Measurements from ENCODE around the gene DUSP8. TPM values are rescaled to one million over a fixed set of nuclear protein-coding genes. Genes with fewer than 3 reads are reported as not detected.

DUSP8 gene
- total RNA-seq, 2 experiments from 2014 or later, result 1.5 to 2.1 TPM

GRCh38 chr11:1523077-1523476 lies 49.0 kb downstream of the DUSP8 start:
- DNase-seq, result no peak
- Mint-ChIP-seq H3K36me3 (no peaks in the 10 kb centered on the region), H3K4me1 (peaks cover 23% of the 10 kb centered on the region)

GRCh38 chr11:1522081-1522424 lies 50.0 kb downstream of the DUSP8 start:
- DNase-seq, result no peak
- no peaks in the 10 kb centered on the region for H3K36me3 Mint-ChIP-seq
- peaks cover 30% of the 10 kb centered on the region for H3K4me1 Mint-ChIP-seq
- H3K9me3 Mint-ChIP-seq, result no peaks in the 10 kb centered on the region
- no peaks in the 10 kb centered on the region for H3K27me3 Mint-ChIP-seq
- no peak overlapping the region for H3K4me3 Mint-ChIP-seq
- no peak overlapping the region for H3K27ac Mint-ChIP-seq

More at GRCh38 chr11:1523077-1523476, 49.0 kb downstream of the DUSP8 start:
- Mint-ChIP-seq H3K9me3 (no peaks in the 10 kb centered on the region), H3K27me3 (no peaks in the 10 kb centered on the region), H3K27ac (no peak overlapping the region), H3K4me3 (no peak overlapping the region)

- Mint-ChIP-seq H3K9me3 (no peaks in the 10 kb centered on the region), H3K4me1 (peaks cover 33% of the 10 kb centered on the region), H3K27ac (peak overlapping the region; percentile 47), H3K27me3 (no peaks in the 10 kb centered on the region), H3K4me3 (no peak overlapping the region), H3K36me3 (no peaks in the 10 kb centered on the region)
- no peak for DNase-seq
Observed at GRCh38 chr11:1521382-1522080, 50.5 kb downstream of the DUSP8 start.

DNA sequence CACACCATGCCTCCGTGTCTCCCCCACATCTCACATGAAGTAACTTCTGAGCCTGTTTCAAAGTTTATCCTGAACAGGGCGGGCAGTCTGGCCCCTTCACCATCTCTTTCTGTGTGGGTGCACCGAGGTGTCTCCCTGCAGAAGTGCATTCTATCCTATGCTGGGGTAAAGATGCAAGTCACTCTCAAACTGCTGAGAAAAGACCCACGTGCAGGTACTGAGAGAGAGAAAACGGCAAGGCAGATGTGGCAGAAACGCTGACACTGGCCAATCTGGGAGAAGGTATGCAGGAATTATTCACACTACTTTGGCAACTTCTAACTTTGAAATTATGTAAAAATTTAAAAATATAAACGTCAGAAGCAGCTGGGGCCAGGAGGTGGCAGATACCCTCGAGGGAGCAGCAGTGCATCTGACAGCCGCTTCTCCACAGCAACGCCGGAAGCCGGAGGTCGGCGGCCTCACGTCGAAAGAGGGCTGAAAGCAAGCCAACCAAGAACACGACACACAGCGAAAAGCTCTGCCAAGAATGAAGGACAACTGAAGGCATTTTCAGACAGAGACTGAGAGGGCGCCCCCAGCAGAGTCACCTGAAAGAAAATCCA lies 51.3 kb downstream of the DUSP8 start:
- H3K27ac Mint-ChIP-seq, result peak overlapping the region; percentile 47
- H3K27me3 Mint-ChIP-seq, result no peaks in the 10 kb centered on the region
- H3K9me3 Mint-ChIP-seq, result no peaks in the 10 kb centered on the region
- H3K4me1 Mint-ChIP-seq, result peaks cover 37% of the 10 kb centered on the region
- no peaks in the 10 kb centered on the region for H3K36me3 Mint-ChIP-seq
- no peak for DNase-seq
- no peak overlapping the region for H3K4me3 Mint-ChIP-seq

- Mint-ChIP-seq H3K27me3 (no peaks in the 10 kb centered on the region), H3K9me3 (no peaks in the 10 kb centered on the region), H3K27ac (no peak overlapping the region), H3K4me3 (no peak overlapping the region), H3K36me3 (no peaks in the 10 kb centered on the region), H3K4me1 (peaks cover 39% of the 10 kb centered on the region)
- no peak for DNase-seq
Observed at GRCh38 chr11:1520209-1520662, 51.8 kb downstream of the DUSP8 start.

GRCh38 chr11:1519028-1520010 lies 52.8 kb downstream of the DUSP8 start:
- H3K9me3 Mint-ChIP-seq, result no peaks in the 10 kb centered on the region
- H3K27me3 Mint-ChIP-seq, result no peaks in the 10 kb centered on the region
- no peak overlapping the region for H3K27ac Mint-ChIP-seq
- peaks cover 39% of the 10 kb centered on the region for H3K4me1 Mint-ChIP-seq
- no peaks in the 10 kb centered on the region for H3K36me3 Mint-ChIP-seq
- no peak overlapping the region for H3K4me3 Mint-ChIP-seq
- DNase-seq, result no peak

- H3K36me3 Mint-ChIP-seq, result no peaks in the 10 kb centered on the region
- no peak for DNase-seq
Observed at GRCh38 chr11:1518301-1518700, 53.8 kb downstream of the DUSP8 start.

DNA sequence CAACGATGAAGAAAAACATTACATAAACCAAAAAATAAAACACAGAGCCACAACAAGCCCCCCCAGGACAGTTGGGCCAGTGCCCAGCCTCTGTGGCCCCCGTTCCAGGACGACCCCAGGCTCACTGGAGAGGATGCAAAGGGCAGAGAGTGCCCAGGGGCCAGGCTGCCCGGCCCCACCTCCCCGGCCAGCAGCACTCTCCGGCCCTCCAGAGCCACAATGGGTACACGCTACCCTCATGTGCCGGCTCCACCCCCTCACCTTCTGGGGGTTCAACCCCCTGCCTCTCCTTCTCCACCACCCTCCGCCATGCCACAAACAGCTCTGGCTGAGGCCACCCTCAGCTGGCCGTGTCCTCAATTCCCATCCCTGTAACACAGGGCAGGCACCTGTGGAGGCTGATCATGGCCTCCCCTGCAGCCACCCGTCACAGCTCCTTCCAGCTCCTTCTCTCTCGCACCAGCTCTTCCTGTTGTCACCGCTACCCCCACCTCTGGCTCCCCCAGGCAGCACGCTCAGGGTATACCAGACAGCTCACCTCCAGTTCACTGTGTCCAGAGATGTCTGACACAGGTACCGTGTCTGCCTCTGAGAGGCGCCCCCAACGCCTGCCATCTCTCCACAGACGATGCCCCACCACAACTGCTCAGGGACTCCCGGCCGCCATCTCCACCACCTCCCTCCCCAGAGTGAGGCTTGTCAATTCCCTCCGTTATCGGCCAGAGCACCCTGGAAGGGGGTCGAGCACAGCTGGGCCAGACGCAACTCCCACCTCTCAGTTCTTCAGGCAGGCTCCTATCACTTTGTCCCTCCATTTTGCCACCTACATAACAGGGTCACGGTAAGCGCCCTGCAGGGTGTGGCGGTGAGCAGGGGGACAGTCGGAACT lies 54.7 kb downstream of the DUSP8 start:
- DNase-seq, result no peak
- H3K4me1 Mint-ChIP-seq, result peaks cover 37% of the 10 kb centered on the region
- no peak overlapping the region for H3K27ac Mint-ChIP-seq
- no peak overlapping the region for H3K4me3 Mint-ChIP-seq
- no peaks in the 10 kb centered on the region for H3K36me3 Mint-ChIP-seq
- no peaks in the 10 kb centered on the region for H3K9me3 Mint-ChIP-seq
- H3K27me3 Mint-ChIP-seq, result no peaks in the 10 kb centered on the region

More at GRCh38 chr11:1518301-1518700, 53.8 kb downstream of the DUSP8 start:
- H3K27ac Mint-ChIP-seq, result no peak overlapping the region
- no peaks in the 10 kb centered on the region for H3K27me3 Mint-ChIP-seq
- no peaks in the 10 kb centered on the region for H3K9me3 Mint-ChIP-seq
- no peak overlapping the region for H3K4me3 Mint-ChIP-seq
- peaks cover 37% of the 10 kb centered on the region for H3K4me1 Mint-ChIP-seq

- H3K4me1 Mint-ChIP-seq, result peaks cover 36% of the 10 kb centered on the region
- no peak for DNase-seq
Observed at GRCh38 chr11:1516273-1517067, 55.6 kb downstream of the DUSP8 start.

GRCh38 chr11:1515082-1516060 lies 56.7 kb downstream of the DUSP8 start:
- Mint-ChIP-seq H3K27me3 (no peaks in the 10 kb centered on the region), H3K36me3 (no peaks in the 10 kb centered on the region), H3K27ac (no peak overlapping the region), H3K4me3 (no peak overlapping the region), H3K9me3 (no peaks in the 10 kb centered on the region), H3K4me1 (peaks cover 34% of the 10 kb centered on the region)
- DNase-seq, result peak; percentile 76

More at GRCh38 chr11:1516273-1517067, 55.6 kb downstream of the DUSP8 start:
- no peaks in the 10 kb centered on the region for H3K9me3 Mint-ChIP-seq
- no peak overlapping the region for H3K4me3 Mint-ChIP-seq
- H3K36me3 Mint-ChIP-seq, result no peaks in the 10 kb centered on the region
- H3K27me3 Mint-ChIP-seq, result no peaks in the 10 kb centered on the region
- no peak overlapping the region for H3K27ac Mint-ChIP-seq

DNA sequence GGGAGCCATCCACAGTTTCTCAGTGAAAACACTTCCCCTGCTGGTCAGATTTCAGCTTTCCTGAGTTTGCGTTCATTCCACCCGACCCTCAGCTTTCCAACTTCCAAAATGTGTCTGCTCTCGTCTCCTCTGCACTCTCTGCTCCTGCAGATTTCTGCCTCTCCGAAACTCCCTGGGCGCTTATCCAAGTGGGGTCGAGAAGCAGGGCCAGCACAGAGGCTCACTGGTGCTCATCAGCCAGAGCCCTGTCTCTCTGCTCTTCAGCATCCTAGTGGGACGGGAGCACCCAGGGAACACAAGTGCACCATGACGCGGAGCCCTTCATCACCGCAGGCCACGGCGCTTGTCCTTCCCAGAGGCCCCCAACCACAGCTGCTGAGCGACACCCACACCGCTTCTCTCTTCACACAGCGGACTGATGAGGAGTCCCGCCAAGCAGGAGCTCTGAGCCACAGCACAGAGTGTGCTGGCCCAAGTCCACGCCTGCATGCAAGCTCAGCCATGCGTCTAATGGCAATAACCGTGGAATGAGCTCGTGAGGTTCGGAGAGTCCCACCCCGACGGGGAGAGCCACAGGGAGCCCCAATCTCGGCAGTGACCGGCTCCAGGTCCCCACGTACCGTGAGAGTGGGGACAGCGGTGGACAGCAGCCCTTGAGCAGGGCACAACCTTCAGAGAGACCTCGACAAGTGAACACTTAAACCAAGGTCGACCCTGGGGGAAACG lies 57.6 kb downstream of the DUSP8 start:
- Mint-ChIP-seq H3K9me3 (no peaks in the 10 kb centered on the region), H3K27ac (no peak overlapping the region), H3K4me3 (no peak overlapping the region), H3K36me3 (no peaks in the 10 kb centered on the region), H3K27me3 (no peaks in the 10 kb centered on the region), H3K4me1 (peaks cover 34% of the 10 kb centered on the region)
- no peak for DNase-seq

Data from activated naive CD8-positive, alpha-beta T cell treated with anti-CD3 and anti-CD28 coated beads for 36 hours (primary cell).